Sigmoid colon (tissue), 7 donors: ENCODE measurements around the gene RAB15. TPM values are rescaled to one million over a fixed set of nuclear protein-coding genes. Genes with fewer than 3 reads are reported as not detected.

Source experiments
- DNase-seq: peaks from one replicate; pipeline ENCODE4 v3.0.0-alpha.2; 2019
- H3K27ac ChIP-seq, 4 donors: fragments of 200-600 bp; sonication (generic); one replicate each; pipeline ENCODE4 v1.5.1; 2016 to 2019; ENCODE audit warnings: mild to moderate bottlenecking in 1 of 4
- H3K27me3 ChIP-seq, 3 donors: fragments of 200-600 bp; sonication (generic); one replicate each; pipeline ENCODE4 v1.5.1; 2019; ENCODE audit warnings: mild to moderate bottlenecking in 1 of 3
- H3K36me3 ChIP-seq, 4 donors: fragments of 200-600 bp; sonication (generic); one replicate each; pipeline ENCODE4 v1.5.1; 2016 to 2019
- H3K4me1 ChIP-seq, 4 donors: fragments of 200-600 bp; sonication (generic); one replicate each; pipeline ENCODE4 v1.5.1; 2017 to 2019
- H3K4me3 ChIP-seq, 4 donors: fragments of 200-600 bp; sonication (generic); one replicate each; pipeline ENCODE4 v1.5.1; 2017 to 2019; ENCODE audit warnings: mild to moderate bottlenecking in 2 of 4, moderate library complexity in 1 of 4
- H3K9me3 ChIP-seq, 4 donors: fragments of 200-600 bp in 3 of 4; sonication (generic) in 3 of 4; one replicate each; pipeline versions ENCODE4 v1.5.1 to v1.6.1; 2013 to 2019
- EP300 ChIP-seq, 4 donors: sonication (generic); formaldehyde crosslinking; IDR thresholded peaks; one replicate each; pipeline ENCODE4 v1.6.1; 2017; ENCODE audit warnings: antibody characterized with exemption in 4 of 4
- POLR2A ChIP-seq, 2 donors: fragments of 450-650 bp; IDR thresholded peaks; one replicate each; pipeline ENCODE4 v1.6.1; 2016; ENCODE audit warnings: antibody characterized with exemption in 2 of 2, mild to moderate bottlenecking in 2 of 2, moderate library complexity in 2 of 2
- POLR2AphosphoS5 ChIP-seq, 4 donors: sonication (generic); formaldehyde crosslinking; IDR thresholded peaks; one replicate each; pipeline ENCODE4 v1.6.1; 2017; ENCODE audit warnings: antibody characterized with exemption in 4 of 4
- WGBS, 2 donors: extraction: QIAGEN DNeasy Blood & Tissue Kit; methylation state at CpG; one replicate each; pipeline ENCODE4 v1.1.7; 2013; 5-methylcytosine and 5-hydroxymethylcytosine counted together
- intact Hi-C: fragments of 100-400 bp; cut with DNase I; formaldehyde crosslinking; loops from one replicate; pipeline ENCODE4 v1.15.1; 2023
- polyA plus RNA-seq, 3 donors: library from polyadenylated mRNA; stranded (reverse); fragments of 200-250 nt; gene quantifications; one replicate each; pipeline ENCODE4 v1.2.3, GENCODE V29; 2013
- total RNA-seq, 4 donors: library from RNA; depleted of rRNA; stranded (reverse); fragments of >200 nt; gene quantifications; one replicate each; pipeline ENCODE4 v1.1.0, GENCODE V29; 2016
- TF ChIP-seq, protein P1 (sequence below), 4 experiments: fragments of 450-650 bp in 3 of 4; fragments of 200-600 bp in 1 of 4; IDR thresholded peaks; one replicate each; pipeline ENCODE4 v1.5.1; 2016 to 2019; ENCODE audit warnings: antibody characterized with exemption in 4 of 4, mild to moderate bottlenecking in 3 of 4, moderate library complexity in 2 of 4
- donor health status: healthy with polysubstance abuse.
- donor health status: Bipolar disorder and iron deficiency.
- donor health status: healthy.

The RAB15 gene
- total and polyA plus RNA-seq, 7 donors, result 1.8 to 31.8 (median 11.6) TPM

DNA sequence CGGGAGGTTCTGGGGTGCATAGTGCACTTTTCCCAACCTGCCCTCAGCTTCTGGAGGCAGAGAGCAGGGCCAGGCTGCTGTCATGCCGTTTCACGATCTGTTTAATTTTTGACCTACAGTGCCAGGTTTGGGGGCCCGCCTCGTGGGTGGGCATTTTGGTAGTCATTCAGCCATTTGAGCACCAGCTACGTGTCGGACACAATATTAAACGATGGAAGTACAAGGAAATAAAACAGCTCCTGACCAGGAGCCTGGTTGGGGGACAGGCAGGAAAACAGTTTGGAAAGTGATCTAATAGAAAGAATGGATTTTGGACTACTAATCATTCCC is 15.3 kb upstream of the RAB15 start:
- Histone ChIP-seq H3K27me3 (no peaks in the 10 kb centered on the region), H3K4me3 (peak overlapping the region; percentile 63 to 84 (median 67)), H3K36me3 (no peaks in the 10 kb centered on the region), H3K27ac (peak overlapping the region; percentile 82 to 90 (median 88)), H3K9me3 (no peaks in the 10 kb centered on the region), H3K4me1 (peaks cover 0 to 22% (median 15%) of the 10 kb centered on the region in 4 donors)
- no peak for TF ChIP-seq POLR2A (IDR thresholded peaks at IDR 0.05)
- TF ChIP-seq EP300 (IDR thresholded peaks at IDR 0.05), result no peak
- TF ChIP-seq POLR2AphosphoS5 (IDR thresholded peaks at IDR 0.05), result no peak
- TF ChIP-seq, protein P1, sequence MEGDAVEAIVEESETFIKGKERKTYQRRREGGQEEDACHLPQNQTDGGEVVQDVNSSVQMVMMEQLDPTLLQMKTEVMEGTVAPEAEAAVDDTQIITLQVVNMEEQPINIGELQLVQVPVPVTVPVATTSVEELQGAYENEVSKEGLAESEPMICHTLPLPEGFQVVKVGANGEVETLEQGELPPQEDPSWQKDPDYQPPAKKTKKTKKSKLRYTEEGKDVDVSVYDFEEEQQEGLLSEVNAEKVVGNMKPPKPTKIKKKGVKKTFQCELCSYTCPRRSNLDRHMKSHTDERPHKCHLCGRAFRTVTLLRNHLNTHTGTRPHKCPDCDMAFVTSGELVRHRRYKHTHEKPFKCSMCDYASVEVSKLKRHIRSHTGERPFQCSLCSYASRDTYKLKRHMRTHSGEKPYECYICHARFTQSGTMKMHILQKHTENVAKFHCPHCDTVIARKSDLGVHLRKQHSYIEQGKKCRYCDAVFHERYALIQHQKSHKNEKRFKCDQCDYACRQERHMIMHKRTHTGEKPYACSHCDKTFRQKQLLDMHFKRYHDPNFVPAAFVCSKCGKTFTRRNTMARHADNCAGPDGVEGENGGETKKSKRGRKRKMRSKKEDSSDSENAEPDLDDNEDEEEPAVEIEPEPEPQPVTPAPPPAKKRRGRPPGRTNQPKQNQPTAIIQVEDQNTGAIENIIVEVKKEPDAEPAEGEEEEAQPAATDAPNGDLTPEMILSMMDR (IDR thresholded peaks at IDR 0.05), result no peak
- intact Hi-C loops, result loop anchor here (1.0 to 5.0 kb wide), 4 partner anchors 75 to 840 kb away; partner anchors contain the start of genes CHURC1 and MAX
- WGBS, 2 donors, result 1% methylated on average over 8 of the region's 8 CpGs
- DNase-seq, result no peak

DNA sequence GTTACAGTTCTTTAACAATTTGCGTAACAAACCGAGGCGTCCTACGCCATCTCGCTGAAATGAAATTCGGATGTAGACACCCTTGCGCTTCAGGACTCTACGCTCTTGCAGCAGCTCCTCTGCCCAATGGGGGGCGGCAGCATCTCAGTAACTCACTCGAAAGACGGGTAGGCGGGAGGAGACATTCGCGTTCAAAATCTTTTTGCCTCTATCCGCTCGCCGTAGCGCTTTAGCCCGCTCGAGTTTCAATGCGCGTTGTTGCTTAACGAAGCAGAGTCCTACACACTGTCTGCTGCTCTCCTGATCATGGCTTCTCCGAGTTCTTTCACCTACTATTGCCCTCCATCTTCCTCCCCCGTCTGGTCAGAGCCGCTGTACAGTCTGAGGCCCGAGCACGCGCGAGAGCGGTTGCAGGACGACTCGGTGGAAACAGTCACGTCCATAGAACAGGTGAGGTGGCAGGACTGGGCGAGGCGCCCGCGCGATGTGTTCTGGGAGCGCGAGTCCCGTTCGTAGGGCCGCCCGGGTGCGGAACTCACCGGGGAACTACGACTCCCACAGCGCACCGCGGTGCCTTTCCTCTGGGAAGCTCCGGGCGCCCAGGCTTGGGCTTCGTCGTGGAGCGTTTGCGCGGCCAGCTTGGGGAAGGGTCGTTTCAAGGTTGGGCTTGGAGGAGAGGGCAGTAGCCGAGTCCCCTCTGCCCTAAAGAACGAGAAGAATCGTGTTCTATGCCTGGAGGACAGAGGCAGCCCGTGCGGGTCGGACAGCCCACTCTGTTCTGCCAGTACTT is 14.7 kb upstream of the RAB15 start, which contains the start of gene FNTB:
FNTB (plus strand) TSS at position 248 of the 790 bp plus-strand sequence; CDS start at position 307, 59 bp downstream.
- 0% methylated on average over 65 of the region's 65 CpGs for WGBS, 2 donors

DNA sequence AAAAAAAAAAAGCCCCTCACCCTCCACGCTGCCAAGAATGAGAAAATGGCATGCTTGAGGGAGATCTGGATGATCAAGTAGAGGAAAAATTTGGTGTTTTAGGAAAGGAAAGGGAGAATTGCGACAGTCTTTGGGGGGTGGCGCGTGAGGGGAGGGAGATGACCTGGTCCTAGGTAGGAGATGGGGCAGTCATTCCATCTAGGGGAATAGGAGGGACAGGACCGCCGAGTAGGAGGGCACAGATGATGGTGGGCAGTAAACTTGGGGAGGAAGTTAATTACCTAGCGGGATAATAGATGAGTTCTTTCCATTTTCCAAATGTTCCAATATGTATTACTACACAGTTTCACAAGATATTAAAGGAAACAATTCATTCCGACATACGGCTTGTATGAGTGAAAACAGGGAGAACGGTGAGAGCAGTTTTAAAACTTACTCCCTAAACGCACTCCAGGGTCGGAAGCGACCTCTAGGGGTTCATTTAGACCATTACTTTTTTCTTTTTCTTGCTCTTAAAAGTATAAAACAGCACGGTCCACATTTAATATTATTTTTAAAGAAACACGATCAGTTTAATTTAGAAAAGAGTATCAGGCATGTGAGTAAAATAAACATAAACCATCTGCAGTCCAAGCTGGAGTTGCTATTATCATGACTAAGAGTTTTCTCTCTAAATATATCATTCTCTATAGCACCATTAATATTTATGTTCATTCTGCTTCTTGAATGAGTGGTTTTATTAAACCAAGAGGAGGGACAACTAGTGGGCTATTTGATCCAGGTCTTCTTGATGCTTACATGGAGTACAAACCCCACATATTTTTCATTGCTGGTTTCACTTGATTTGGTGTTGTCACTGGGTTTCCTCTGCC is 11.5 kb upstream of the RAB15 start:
- H3K27ac ChIP-seq, result no peak overlapping the region
- no peaks in the 10 kb centered on the region for H3K27me3 ChIP-seq
- WGBS, 2 donors, result 9% methylated on average over 15 of the region's 15 CpGs
- peaks cover 0 to 17% (median 15%) of the 10 kb centered on the region in 4 donors for H3K4me1 ChIP-seq
- intact Hi-C loops, result loop anchor here (1.0 kb wide), 1 partner anchor 159 kb away; no protein-coding TSS in a partner anchor
- no peaks in the 10 kb centered on the region for H3K9me3 ChIP-seq
- TF ChIP-seq, protein P1 (IDR thresholded peaks at IDR 0.05), result peak in 2 of 4 experiments; percentile 54 to 68
- no peak for TF ChIP-seq POLR2A (IDR thresholded peaks at IDR 0.05)
- no peak for TF ChIP-seq POLR2AphosphoS5 (IDR thresholded peaks at IDR 0.05)
- H3K4me3 ChIP-seq, result peak overlapping the region in 1 of 4 donors; percentile 24
- no peak for DNase-seq
- H3K36me3 ChIP-seq, result no peaks in the 10 kb centered on the region

More for the DNA sequence above, 14.7 kb upstream of the RAB15 start, which contains the start of gene FNTB:
- intact Hi-C loops, result loop anchor here (1.0 to 5.0 kb wide), 4 partner anchors 75 to 840 kb away; partner anchors contain the start of genes CHURC1 and MAX
- H3K4me1 ChIP-seq, result peaks cover 0 to 22% (median 15%) of the 10 kb centered on the region in 4 donors
- H3K9me3 ChIP-seq, result no peaks in the 10 kb centered on the region
- peak; percentile 97 for DNase-seq
- no peaks in the 10 kb centered on the region for H3K36me3 ChIP-seq
- TF ChIP-seq, protein P1 (IDR thresholded peaks at IDR 0.05), result peak; percentile 55 to 80 (median 66)
- peak; percentile 63 to 79 (median 74) for TF ChIP-seq POLR2AphosphoS5 (IDR thresholded peaks at IDR 0.05)
- no peak for TF ChIP-seq POLR2A (IDR thresholded peaks at IDR 0.05)
- H3K4me3 ChIP-seq, result peak within 1 kb of the TSS; percentile 63 to 84 (median 67)
- H3K27me3 ChIP-seq, result no peaks in the 10 kb centered on the region
- peak within 1 kb of the TSS; percentile 82 to 90 (median 88) for H3K27ac ChIP-seq

DNA sequence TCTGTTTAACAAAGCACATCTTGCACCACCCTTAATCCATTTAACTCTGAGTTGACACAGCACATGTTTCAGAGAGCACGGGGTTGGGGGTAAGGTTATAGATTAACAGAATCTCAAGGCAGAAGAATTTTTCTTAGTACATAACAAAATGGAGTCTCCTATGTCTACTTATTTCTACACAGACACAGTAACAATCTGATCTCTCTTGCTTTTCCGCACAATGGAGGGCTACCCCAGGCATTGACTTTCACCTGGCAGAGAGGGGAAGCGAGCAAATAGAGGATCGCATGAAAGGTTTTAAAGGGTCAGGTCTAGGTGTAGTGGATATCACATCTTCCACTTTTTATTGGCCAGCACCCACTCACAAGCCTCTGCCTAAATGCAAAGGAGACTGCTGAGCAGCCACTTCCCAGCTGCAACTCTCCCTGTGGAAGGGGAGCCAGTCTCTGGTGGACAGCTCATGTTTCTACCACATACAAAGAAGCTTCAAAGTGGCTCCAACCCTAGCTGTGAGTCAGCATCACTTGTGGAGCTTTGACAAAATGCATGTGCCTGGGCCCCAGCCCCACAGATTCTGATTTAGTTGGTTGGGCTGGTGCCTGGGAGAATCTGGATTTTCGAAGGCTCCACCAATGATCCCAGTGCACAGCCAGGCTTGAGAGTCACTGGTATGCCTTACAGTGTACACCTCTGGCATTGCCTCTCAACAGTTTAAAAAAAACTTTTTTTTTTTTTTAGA is 7.4 kb upstream of the RAB15 start:
- DNase-seq, result no peak
- H3K27ac ChIP-seq, result no peak overlapping the region
- H3K27me3 ChIP-seq, result no peaks in the 10 kb centered on the region
- WGBS, 2 donors, result 81 to 92% methylated on average over 5 of the region's 5 CpGs
- H3K4me1 ChIP-seq, result peaks cover 0 to 4% (median 3%) of the 10 kb centered on the region in 4 donors
- H3K36me3 ChIP-seq, result no peaks in the 10 kb centered on the region
- H3K9me3 ChIP-seq, result no peaks in the 10 kb centered on the region
- intact Hi-C loops, result no loop called here
- TF ChIP-seq POLR2AphosphoS5 (IDR thresholded peaks at IDR 0.05) (no peak), EP300 (IDR thresholded peaks at IDR 0.05) (no peak), POLR2A (IDR thresholded peaks at IDR 0.05) (no peak)
- TF ChIP-seq, protein P1 (IDR thresholded peaks at IDR 0.05), result no peak
- H3K4me3 ChIP-seq, result no peak overlapping the region
